ENCODE data around the gene CDK10. TPM values are rescaled to one million over a fixed set of nuclear protein-coding genes. Genes with fewer than 3 reads are reported as not detected.
"Not testable (repeated sequence)": the region's sequence is repeated elsewhere in the genome, so short reads cannot be mapped to it uniquely, and the experiment has no call there.

Gene CDK10
- total RNA-seq, 1 donor from 2014 or later: 56.9 TPM

DNA sequence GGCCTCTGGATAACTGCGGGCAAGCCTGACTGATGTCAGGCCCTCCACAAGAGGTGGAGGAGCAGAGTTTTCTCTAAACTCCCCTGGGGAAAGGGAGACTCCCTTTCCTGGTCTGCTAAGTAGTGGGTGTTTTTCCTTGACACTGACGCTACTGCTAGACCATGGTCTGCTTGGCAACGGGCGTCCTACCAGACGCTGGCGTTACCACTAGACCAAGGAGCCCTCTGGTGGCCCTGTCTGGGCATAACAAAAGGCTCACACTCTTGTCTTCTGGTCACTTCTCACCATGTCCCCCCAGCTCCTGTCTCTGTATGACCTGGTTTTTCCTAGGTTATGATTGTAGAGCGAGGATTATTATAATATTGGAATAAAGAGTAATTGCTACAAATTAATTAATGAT is 19.5 kb upstream of the CDK10 start:
- not testable (repeated sequence) for H3K4me1 Mint-ChIP-seq (ENCODE audit: low read depth, unreplicated experiment); H3K4me3 Mint-ChIP-seq (ENCODE audit: unreplicated experiment); H3K27ac Mint-ChIP-seq (ENCODE audit: unreplicated experiment); H3K27me3 Mint-ChIP-seq (ENCODE audit: unreplicated experiment)
- DNase-seq: peak; percentile 56
- TF ChIP-seq, protein P1, sequence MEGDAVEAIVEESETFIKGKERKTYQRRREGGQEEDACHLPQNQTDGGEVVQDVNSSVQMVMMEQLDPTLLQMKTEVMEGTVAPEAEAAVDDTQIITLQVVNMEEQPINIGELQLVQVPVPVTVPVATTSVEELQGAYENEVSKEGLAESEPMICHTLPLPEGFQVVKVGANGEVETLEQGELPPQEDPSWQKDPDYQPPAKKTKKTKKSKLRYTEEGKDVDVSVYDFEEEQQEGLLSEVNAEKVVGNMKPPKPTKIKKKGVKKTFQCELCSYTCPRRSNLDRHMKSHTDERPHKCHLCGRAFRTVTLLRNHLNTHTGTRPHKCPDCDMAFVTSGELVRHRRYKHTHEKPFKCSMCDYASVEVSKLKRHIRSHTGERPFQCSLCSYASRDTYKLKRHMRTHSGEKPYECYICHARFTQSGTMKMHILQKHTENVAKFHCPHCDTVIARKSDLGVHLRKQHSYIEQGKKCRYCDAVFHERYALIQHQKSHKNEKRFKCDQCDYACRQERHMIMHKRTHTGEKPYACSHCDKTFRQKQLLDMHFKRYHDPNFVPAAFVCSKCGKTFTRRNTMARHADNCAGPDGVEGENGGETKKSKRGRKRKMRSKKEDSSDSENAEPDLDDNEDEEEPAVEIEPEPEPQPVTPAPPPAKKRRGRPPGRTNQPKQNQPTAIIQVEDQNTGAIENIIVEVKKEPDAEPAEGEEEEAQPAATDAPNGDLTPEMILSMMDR (IDR thresholded peaks at IDR 0.05; ENCODE audit: partially characterized antibody, unreplicated experiment): peak; percentile 17
- peaks cover 13% of the 10 kb centered on the region for H3K36me3 Mint-ChIP-seq (ENCODE audit: unreplicated experiment)
- peaks cover 10% of the 10 kb centered on the region for H3K9me3 Mint-ChIP-seq (ENCODE audit: unreplicated experiment)

- no peak overlapping the region for H3K27ac Mint-ChIP-seq (ENCODE audit: unreplicated experiment)
- H3K36me3 Mint-ChIP-seq (ENCODE audit: unreplicated experiment): peaks cover 17% of the 10 kb centered on the region
- H3K4me3 Mint-ChIP-seq (ENCODE audit: unreplicated experiment): no peak overlapping the region
- TF ChIP-seq, protein P1 (IDR thresholded peaks at IDR 0.05; ENCODE audit: partially characterized antibody, unreplicated experiment): no peak
- DNase-seq: no peak
- H3K9me3 Mint-ChIP-seq (ENCODE audit: unreplicated experiment): peaks cover 10% of the 10 kb centered on the region
- H3K4me1 Mint-ChIP-seq (ENCODE audit: low read depth, unreplicated experiment): no peaks in the 10 kb centered on the region
- peaks cover 1% of the 10 kb centered on the region for H3K27me3 Mint-ChIP-seq (ENCODE audit: unreplicated experiment)
Observed at GRCh38 chr16:89667633-89668032, 18.9 kb upstream of the CDK10 start.

DNA sequence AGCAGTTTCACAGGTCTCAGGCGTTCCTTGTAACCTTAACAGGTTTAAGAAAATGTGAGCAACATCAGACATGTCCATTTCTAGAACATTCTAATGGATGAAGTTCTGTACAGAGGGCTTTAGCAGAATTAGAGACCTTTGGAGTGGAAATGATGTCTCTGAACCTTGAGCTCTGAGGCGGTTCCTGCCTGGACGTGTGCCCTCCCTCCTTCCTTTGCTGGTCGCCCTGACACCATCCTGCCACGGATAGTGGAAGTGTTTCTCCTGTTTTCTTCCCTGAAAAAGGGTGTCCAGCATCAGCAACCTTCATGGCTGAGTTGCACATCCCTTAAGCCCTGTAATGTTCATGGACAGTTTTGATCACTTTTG is 17.7 kb upstream of the CDK10 start:
- Mint-ChIP-seq H3K36me3 (ENCODE audit: unreplicated experiment) (peaks cover 22% of the 10 kb centered on the region), H3K9me3 (ENCODE audit: unreplicated experiment) (peaks cover 6% of the 10 kb centered on the region), H3K4me3 (ENCODE audit: unreplicated experiment) (no peak overlapping the region), H3K4me1 (ENCODE audit: low read depth, unreplicated experiment) (no peaks in the 10 kb centered on the region), H3K27ac (ENCODE audit: unreplicated experiment) (no peak overlapping the region), H3K27me3 (ENCODE audit: unreplicated experiment) (no peaks in the 10 kb centered on the region)
- no peak for DNase-seq
- TF ChIP-seq, protein P1 (IDR thresholded peaks at IDR 0.05; ENCODE audit: partially characterized antibody, unreplicated experiment): no peak

DNA sequence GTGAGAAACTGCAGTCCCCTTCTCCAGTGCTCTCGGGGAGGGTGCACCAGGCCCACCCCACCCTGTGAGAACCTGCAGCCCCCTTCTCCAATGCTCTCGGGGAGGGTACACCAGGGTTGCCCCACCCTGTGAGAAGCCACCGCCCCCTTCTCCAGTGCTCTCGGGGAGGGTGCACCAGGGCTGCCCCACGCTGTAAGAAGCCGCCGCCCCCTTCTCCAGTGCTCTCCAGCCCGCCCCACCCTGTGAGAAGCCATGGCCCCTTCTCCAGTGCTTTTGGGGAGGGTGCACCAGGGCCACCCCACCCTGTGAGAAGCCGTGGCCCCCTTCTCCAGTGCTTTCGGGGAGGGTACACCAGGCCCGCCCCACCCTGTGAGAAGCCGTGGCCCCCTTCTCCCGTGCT is 16.7 kb upstream of the CDK10 start:
- Mint-ChIP-seq H3K36me3 (ENCODE audit: unreplicated experiment) (peaks cover 17% of the 10 kb centered on the region), H3K27ac (ENCODE audit: unreplicated experiment) (no peak overlapping the region), H3K9me3 (ENCODE audit: unreplicated experiment) (peaks cover 7% of the 10 kb centered on the region), H3K4me1 (ENCODE audit: low read depth, unreplicated experiment) (no peaks in the 10 kb centered on the region), H3K4me3 (ENCODE audit: unreplicated experiment) (no peak overlapping the region), H3K27me3 (ENCODE audit: unreplicated experiment) (no peaks in the 10 kb centered on the region)
- TF ChIP-seq, protein P1 (IDR thresholded peaks at IDR 0.05; ENCODE audit: partially characterized antibody, unreplicated experiment): no peak
- no peak for DNase-seq

GRCh38 chr16:89670496-89671431 is 15.7 kb upstream of the CDK10 start:
- H3K27ac Mint-ChIP-seq (ENCODE audit: unreplicated experiment): no peak overlapping the region
- TF ChIP-seq, protein P1 (IDR thresholded peaks at IDR 0.05; ENCODE audit: partially characterized antibody, unreplicated experiment): no peak

DNA sequence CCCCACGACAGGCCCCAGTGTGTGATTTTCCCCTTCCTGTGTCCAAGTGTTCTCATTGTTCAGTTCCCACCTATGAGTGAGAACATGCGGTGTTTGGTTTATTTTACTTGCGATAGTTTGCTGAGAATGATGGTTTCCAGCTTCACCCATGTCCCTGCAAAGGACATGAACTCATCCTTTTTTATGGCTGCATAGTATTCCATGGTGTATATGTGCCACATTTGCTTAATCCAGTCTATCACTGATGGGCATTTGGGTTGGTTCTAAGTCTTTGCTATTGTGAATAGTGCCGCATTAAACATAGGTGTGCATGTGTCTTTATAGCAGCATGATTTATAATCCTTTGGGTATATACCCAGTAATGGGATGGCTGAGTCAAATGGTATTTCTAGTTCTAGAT is 14.9 kb upstream of the CDK10 start:
- not testable (repeated sequence) for DNase-seq; H3K4me1 Mint-ChIP-seq (ENCODE audit: low read depth, unreplicated experiment); H3K27me3 Mint-ChIP-seq (ENCODE audit: unreplicated experiment); H3K4me3 Mint-ChIP-seq (ENCODE audit: unreplicated experiment); H3K27ac Mint-ChIP-seq (ENCODE audit: unreplicated experiment); H3K9me3 Mint-ChIP-seq (ENCODE audit: unreplicated experiment)
- H3K36me3 Mint-ChIP-seq (ENCODE audit: unreplicated experiment): peaks cover 16% of the 10 kb centered on the region

More at GRCh38 chr16:89670496-89671431, 15.7 kb upstream of the CDK10 start:
- no peak overlapping the region for H3K4me3 Mint-ChIP-seq (ENCODE audit: unreplicated experiment)
- H3K4me1 Mint-ChIP-seq (ENCODE audit: low read depth, unreplicated experiment): no peaks in the 10 kb centered on the region
- DNase-seq: no peak
- H3K27me3 Mint-ChIP-seq (ENCODE audit: unreplicated experiment): no peaks in the 10 kb centered on the region
- peaks cover 7% of the 10 kb centered on the region for H3K9me3 Mint-ChIP-seq (ENCODE audit: unreplicated experiment)
- H3K36me3 Mint-ChIP-seq (ENCODE audit: unreplicated experiment): peaks cover 20% of the 10 kb centered on the region

Measured in glutamatergic neuron (in vitro differentiated cells).